HG02610 (cell line): ENCODE measurements around the gene CPOX.

Experiments
- ATAC-seq: cut with Tn5 transposase; IDR thresholded peaks from one replicate; pipeline ENCODE4 v1.9.1; 2021; ENCODE audit warnings: mild to moderate bottlenecking, moderate library complexity; ENCODE audit not compliant: unreplicated experiment

CPOX gene

DNA sequence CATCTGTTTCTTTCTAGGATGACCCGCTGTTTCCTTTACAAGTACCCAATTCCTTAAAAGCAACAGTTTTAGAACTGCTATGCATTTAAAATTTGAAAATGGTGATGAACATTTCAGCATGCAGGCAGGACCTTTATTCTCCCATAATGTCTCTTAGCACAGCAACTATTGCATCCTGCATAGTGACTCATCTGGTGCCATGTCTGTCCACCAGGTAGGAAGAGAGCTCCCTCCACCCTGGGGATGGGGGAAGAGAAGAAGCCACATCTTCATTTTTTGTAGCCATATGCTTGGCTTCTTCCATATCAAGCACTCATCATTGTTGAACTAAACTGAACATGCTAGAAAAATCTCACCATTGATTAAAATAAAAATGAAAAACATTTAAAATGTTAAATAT is 51.7 kb downstream of the CPOX start:
- no peak for ATAC-seq

DNA sequence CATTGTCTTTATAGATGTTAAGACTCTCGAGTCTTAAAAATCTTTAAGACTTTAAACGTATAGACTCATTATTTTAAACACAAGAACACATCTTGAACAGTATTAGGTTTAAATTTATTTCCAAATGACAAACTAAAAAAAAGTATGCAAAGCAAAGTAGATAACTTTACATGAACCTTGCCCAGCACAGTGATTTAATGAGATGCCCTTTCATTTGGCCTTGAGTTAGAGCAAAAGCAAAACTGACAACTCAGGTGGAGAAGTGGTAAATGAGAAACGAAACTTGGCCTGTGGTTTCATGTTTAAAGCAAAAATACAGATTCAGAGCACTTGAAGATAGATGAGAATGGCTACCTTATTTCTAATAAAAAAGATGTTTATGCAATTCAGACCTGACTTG is 53.1 kb downstream of the CPOX start:
- ATAC-seq = peak; percentile 47

DNA sequence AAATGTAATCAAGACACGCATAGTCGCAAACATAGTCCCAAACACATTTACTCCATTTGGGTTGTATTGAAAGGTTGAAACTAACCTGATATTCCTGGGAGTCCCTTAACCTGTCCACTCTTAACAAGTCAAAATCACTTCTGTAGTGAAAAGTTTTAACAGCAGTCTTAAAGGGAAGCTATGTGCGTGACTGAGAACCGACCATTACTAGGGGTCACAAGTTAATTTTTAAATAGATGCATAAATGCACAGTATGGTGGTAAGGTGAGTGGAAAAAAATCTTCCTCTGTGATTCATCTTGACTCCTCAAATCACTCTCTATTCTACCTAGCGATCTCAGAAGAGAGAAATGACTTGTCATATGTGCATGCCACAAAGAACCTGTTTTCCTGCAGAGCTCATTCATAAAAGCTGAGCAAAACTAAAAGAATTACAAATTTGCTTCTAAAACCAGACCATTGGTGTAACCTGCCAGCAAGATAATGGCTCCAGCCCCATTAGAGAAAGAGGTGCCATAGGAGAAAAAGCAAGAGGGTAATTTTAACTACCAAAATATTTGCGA is 56.9 kb downstream of the CPOX start:
- peak; percentile 80 for ATAC-seq

DNA sequence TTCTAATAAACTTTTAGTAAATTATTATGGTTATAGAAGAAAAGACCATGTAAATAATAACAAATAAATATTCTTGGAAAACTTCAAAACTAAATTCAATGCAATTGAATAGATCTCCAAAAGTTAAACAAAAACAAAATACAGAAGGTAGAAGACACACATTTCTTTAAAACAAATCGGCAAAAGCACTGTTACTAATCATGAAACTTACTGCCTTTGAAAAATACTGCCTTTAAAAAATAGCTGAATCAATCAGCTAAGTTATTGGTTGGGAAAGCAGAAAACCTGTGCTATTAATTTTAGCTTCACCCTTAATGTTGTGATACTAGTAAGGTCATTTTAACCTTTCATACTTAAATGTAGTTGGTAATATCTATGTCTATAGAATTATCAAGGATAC is 58.7 kb downstream of the CPOX start:
- ATAC-seq = no peak

DNA sequence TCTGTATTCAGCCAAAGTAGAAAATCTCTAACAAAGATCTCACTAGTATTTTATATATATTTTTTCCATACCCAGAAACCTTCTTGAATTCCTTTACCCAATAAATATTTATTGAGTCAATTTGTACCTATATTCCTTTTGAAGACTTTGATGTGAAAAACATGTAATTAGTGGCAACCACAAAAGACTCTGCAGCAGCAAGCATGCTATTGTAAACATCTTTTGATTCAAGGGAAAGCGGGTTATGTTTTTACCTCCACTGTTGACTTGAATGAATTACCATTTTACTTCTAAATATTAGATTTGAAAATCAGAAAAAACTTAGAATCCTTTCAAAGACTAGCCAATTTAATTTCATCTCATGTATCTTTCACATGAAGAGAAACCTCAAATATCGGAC is 59.2 kb downstream of the CPOX start:
- no peak for ATAC-seq

DNA sequence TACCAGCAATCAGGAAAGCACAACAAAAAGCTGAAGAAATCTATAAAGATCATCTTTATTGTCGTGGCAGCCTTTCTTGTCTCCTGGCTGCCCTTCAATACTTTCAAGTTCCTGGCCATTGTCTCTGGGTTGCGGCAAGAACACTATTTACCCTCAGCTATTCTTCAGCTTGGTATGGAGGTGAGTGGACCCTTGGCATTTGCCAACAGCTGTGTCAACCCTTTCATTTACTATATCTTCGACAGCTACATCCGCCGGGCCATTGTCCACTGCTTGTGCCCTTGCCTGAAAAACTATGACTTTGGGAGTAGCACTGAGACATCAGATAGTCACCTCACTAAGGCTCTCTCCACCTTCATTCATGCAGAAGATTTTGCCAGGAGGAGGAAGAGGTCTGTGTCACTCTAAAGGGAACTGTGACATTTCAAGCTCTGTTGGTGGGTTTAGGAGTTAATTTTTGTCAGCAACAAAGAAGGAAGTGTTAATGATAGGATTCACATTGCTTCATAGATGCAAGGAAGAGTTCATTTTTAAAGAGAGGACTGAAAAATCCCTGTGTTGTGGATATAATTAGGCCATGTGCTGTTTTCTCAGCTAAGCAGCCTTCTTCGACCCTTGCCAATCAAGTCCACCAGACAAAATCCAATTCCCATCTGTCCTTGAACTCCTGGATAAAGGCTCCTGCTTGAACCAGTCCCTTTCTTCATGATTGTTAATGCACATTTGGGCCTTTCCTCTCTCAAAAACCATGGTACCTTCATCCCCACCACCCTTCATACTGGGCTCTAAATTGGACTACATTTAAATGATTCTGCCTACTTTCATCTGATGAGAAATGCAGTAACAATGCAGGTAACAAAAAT is 60.5 kb downstream of the CPOX start:
- ATAC-seq = no peak

DNA sequence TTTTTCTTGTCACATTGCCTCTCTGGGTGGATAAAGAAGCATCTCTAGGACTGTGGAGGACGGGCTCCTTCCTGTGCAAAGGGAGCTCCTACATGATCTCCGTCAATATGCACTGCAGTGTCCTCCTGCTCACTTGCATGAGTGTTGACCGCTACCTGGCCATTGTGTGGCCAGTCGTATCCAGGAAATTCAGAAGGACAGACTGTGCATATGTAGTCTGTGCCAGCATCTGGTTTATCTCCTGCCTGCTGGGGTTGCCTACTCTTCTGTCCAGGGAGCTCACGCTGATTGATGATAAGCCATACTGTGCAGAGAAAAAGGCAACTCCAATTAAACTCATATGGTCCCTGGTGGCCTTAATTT is 61.2 kb downstream of the CPOX start:
- no peak for ATAC-seq

DNA sequence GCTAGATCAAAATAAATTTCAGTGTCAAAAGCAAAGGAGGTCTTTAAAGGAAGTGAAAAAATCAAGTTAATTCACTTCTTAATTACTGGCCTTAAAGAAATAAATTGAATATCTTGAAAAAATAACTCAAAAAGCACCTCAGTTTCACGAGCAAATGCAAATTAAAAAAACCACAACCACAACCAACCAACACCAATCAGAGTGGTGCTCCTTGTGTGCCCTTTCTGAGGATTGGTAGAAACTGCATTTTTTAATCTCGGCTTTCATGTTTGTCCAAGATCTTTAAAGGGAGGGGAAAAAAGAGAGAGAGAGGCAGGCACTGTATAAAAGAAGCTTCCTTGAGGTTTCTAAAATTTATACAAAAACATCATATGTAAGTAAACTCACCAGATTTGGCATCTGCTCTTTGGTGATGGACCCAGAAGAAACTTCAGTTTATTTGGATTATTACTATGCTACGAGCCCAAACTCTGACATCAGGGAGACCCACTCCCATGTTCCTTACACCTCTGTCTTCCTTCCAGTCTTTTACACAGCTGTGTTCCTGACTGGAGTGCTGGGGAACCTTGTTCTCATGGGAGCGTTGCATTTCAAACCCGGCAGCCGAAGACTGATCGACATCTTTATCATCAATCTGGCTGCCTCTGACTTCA is 61.7 kb downstream of the CPOX start, which contains the start of gene GPR15:
Gene GPR15 (plus strand): TSS at position 357 of the 653 bp plus-strand sequence. CDS start 56 bp downstream, at position 413.
- ATAC-seq = peak; percentile 24

DNA sequence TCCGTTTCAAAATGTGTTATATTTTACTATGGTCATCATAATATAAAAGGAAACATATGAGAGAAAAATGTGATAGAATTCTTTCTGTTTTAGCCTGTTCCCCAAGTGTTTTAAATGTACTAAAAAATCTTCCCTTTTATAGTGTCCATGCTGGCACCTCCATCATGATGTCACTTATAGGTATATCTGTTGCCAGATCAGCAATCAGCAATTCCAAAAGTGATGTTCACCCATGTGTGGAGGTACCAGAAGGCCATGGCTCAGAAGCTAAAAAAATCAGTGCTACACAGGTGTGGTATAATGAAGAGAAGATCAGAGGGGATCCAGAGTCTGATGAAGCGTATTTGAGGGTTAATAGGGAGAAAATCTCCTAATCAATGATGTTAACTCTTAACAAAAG is 62.7 kb downstream of the CPOX start:
- ATAC-seq = peak; percentile 32

DNA sequence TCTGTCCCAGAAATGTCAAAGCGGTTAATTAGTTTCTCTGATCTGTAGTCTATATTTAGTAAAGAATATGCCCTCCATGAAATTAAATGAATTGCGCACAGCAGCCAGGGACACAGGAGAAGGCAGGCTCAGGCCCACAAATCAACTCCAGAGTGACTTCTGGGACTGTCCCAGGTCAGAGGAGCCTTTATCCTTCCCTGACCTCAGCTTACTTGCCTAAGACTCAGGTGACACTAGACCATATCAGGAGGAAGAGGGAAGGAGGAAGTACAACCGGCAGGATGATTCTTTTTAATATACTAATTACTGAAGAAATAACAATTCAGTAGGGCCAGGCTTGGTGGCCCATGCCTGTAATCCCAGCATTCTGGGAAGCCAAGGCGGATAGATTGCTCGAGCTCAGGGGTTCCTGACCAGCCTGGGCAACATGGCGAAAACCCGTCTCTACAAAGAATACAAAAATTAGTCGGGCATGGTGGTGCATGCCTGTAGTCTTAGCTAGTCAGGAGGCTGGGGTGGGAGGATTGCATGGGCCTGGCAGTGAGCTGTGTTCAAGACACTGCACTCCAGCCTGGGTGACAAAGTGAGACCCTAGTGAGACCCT is 63.5 kb downstream of the CPOX start:
- no peak for ATAC-seq
